ENCODE data around the gene TTLL13. TPM values are rescaled to one million over a fixed set of nuclear protein-coding genes. Genes with fewer than 3 reads are reported as not detected.
A peak's percentile ranks its signal among the peaks of the same experiment; 100 is the strongest.
"Not testable (repeated sequence)": the region's sequence is repeated elsewhere in the genome, so short reads cannot be mapped to it uniquely, and the experiment has no call there.

TTLL13 gene
- total RNA-seq, 6 donors from 2014 or later: 0.39 to 0.89 (median 0.49) TPM; not detected in 3

DNA sequence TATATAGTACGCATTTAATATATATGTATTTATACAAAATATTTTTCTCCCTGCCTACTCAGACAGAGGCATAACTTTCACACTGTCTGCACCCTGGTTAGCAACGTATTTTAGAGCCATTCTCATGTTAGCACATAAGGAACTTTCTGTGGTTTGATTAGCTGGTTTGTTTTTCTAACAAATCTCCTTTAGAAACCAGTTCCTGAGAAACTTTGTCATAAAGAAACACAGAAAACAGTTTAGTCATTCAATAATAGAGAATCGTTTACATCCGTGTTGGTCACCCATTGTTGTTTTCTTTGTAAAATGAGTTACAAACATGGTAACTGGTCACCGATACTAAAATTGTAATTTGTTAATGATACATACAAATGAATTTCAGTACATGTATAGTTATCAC is 10.2 kb downstream of the TTLL13 start:
- H3K27me3 ChIP-seq: no peaks in the 10 kb centered on the region
- no peaks in the 10 kb centered on the region for H3K36me3 ChIP-seq
- no peak overlapping the region for H3K4me3 ChIP-seq
- H3K9me3 ChIP-seq: no peaks in the 10 kb centered on the region
- 84 to 90% methylated on average over 5 of the region's 5 CpGs for WGBS, 2 donors
- H3K27ac ChIP-seq: no peak overlapping the region
- H3K4me1 ChIP-seq: peaks cover 0 to 4% (median 2%) of the 10 kb centered on the region in 4 donors
- DNase-seq (no peak), ATAC-seq (ENCODE audit: low FRiP score in 2 of 2) (no peak)
- TF ChIP-seq POLR2A (IDR thresholded peaks at IDR 0.05): no peak
- TF ChIP-seq, protein P1, sequence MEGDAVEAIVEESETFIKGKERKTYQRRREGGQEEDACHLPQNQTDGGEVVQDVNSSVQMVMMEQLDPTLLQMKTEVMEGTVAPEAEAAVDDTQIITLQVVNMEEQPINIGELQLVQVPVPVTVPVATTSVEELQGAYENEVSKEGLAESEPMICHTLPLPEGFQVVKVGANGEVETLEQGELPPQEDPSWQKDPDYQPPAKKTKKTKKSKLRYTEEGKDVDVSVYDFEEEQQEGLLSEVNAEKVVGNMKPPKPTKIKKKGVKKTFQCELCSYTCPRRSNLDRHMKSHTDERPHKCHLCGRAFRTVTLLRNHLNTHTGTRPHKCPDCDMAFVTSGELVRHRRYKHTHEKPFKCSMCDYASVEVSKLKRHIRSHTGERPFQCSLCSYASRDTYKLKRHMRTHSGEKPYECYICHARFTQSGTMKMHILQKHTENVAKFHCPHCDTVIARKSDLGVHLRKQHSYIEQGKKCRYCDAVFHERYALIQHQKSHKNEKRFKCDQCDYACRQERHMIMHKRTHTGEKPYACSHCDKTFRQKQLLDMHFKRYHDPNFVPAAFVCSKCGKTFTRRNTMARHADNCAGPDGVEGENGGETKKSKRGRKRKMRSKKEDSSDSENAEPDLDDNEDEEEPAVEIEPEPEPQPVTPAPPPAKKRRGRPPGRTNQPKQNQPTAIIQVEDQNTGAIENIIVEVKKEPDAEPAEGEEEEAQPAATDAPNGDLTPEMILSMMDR (IDR thresholded peaks at IDR 0.05): no peak
- TF ChIP-seq EP300 (IDR thresholded peaks at IDR 0.05): no peak
- TF ChIP-seq POLR2AphosphoS5 (IDR thresholded peaks at IDR 0.05): no peak

DNA sequence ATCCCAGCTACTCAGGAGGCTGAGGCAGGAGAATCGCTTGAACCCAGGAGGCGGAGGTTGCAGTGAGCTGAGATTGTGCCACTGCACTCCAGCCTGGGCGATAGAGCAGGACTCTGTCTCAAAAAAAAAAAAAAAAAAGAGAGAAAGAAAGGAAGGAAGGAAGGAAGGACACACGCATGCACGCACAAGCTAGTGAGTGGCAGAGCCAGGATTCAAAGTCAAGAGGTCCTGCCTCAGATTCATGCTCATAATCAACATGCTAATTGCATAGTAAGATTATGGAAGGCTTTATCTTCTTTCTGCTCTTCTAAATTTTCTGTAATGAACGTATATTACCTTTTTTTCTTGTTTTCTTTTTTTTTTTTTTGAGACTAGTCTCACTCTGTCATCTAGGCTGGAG is 11.4 kb downstream of the TTLL13 start:
- ATAC-seq (ENCODE audit: low FRiP score in 2 of 2); DNase-seq; H3K27ac ChIP-seq; H3K36me3 ChIP-seq; H3K4me3 ChIP-seq; H3K27me3 ChIP-seq; H3K9me3 ChIP-seq: not testable (repeated sequence)
- 77 to 78% methylated on average over 6 of the region's 6 CpGs for WGBS, 2 donors
- peaks cover 0 to 11% (median 7%) of the 10 kb centered on the region in 4 donors for H3K4me1 ChIP-seq

DNA sequence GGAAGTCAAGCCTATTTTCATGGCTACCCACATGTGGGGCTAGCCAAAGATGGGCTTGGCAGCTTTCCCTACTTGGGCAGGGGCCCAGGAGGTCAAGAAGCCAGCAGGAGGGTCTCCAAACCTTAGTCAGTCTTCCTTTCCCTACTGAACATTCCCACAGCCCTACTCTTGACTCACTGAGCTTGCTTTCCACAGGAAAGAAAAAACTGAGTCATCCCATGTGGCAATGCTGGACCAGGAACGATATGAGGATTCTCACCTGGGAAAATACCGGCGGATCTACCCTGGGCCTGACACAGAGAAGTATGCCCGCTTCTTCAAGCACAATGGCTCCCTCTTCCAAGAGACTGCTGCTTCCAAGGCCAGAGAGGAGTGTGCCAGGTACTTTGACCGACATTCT is 12.5 kb downstream of the TTLL13 start:
- WGBS, 2 donors: 83 to 84% methylated on average over 5 of the region's 5 CpGs
- Histone ChIP-seq H3K4me3 (no peak overlapping the region), H3K27me3 (no peaks in the 10 kb centered on the region), H3K36me3 (no peaks in the 10 kb centered on the region), H3K4me1 (peaks cover 4 to 19% (median 10%) of the 10 kb centered on the region in 4 donors), H3K27ac (no peak overlapping the region), H3K9me3 (no peaks in the 10 kb centered on the region)
- DNase-seq (no peak), ATAC-seq (ENCODE audit: low FRiP score in 2 of 2) (no peak)
- TF ChIP-seq POLR2AphosphoS5 (IDR thresholded peaks at IDR 0.05) (no peak), POLR2A (IDR thresholded peaks at IDR 0.05) (no peak), EP300 (IDR thresholded peaks at IDR 0.05) (no peak)
- TF ChIP-seq, protein P1 (IDR thresholded peaks at IDR 0.05): no peak

DNA sequence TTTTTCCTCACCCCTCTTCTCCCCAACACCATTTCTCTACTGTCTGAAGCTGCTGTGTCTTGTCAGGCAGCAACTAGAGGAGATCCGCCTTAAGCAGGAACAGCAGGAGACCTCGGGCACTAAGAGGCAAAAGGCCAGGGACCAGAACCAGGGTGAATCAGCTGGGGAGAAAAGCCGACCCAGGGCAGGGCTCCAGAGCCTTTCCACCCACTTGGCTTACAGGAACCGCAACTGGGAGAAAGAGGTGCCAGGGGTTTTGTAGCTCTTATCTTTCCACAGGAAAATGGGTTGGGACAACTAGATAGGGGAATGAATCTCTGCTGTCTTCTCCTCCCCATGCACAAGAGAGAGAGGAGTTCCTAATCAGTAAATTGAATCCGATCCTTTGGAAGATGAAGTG is 13.1 kb downstream of the TTLL13 start:
- no peak for TF ChIP-seq POLR2A (IDR thresholded peaks at IDR 0.05)
- no peak for TF ChIP-seq EP300 (IDR thresholded peaks at IDR 0.05)
- TF ChIP-seq, protein P1 (IDR thresholded peaks at IDR 0.05): no peak
- no peak for TF ChIP-seq POLR2AphosphoS5 (IDR thresholded peaks at IDR 0.05)
- no peak overlapping the region for H3K4me3 ChIP-seq
- no peak overlapping the region for H3K27ac ChIP-seq
- H3K27me3 ChIP-seq: no peaks in the 10 kb centered on the region
- H3K9me3 ChIP-seq: no peaks in the 10 kb centered on the region
- WGBS, 2 donors: 81 to 85% methylated on average over 5 of the region's 5 CpGs
- no peaks in the 10 kb centered on the region for H3K36me3 ChIP-seq
- H3K4me1 ChIP-seq: peaks cover 10 to 25% (median 16%) of the 10 kb centered on the region in 4 donors
- DNase-seq (no peak), ATAC-seq (ENCODE audit: low FRiP score in 2 of 2) (no peak)

DNA sequence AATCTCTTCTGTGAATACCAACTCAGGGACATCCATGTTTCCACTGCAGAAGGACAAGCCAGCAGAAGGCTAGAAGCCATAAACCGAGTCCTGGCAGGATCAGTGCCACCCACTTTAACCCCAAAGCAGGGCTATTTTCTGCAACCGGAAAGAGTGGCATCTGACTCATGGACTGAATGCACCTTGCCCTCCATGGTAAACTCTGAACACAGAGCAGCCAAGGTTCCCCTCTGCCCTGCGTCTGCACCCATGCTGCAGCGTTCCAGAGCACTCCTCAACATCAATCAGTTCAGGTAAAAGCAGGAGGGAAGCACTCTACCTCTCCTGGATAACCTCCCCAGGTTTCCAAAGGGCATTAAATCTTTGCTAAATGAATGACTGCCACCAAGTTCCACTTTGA is 15.3 kb downstream of the TTLL13 start:
- H3K27ac ChIP-seq: peak overlapping the region; percentile 94 to 98 (median 96)
- 39 to 44% methylated on average over 3 to 4 of the region's 4 CpGs for WGBS, 2 donors
- peak overlapping the region in 3 of 4 donors; percentile 76 to 80 (median 79) for H3K4me3 ChIP-seq
- H3K4me1 ChIP-seq: peaks cover 26 to 46% (median 37%) of the 10 kb centered on the region in 4 donors
- H3K27me3 ChIP-seq: no peaks in the 10 kb centered on the region
- H3K36me3 ChIP-seq: peaks cover 0 to 4% (median 0%) of the 10 kb centered on the region in 4 donors
- ATAC-seq (ENCODE audit: low FRiP score in 2 of 2) (no peak), DNase-seq (peak in 1 of 2 donors; percentile 23)
- TF ChIP-seq POLR2AphosphoS5 (IDR thresholded peaks at IDR 0.05) (no peak), POLR2A (IDR thresholded peaks at IDR 0.05) (no peak), EP300 (IDR thresholded peaks at IDR 0.05) (no peak)
- TF ChIP-seq, protein P1 (IDR thresholded peaks at IDR 0.05): no peak
- H3K9me3 ChIP-seq: no peaks in the 10 kb centered on the region

Data from upper lobe of left lung (tissue), 6 donors.